Measurements from ENCODE around the gene KXD1. TPM values are rescaled to one million over a fixed set of nuclear protein-coding genes. Genes with fewer than 3 reads are reported as not detected.

KXD1 gene
- total RNA-seq, 1 experiment from 2014 or later: 138 TPM

DNA sequence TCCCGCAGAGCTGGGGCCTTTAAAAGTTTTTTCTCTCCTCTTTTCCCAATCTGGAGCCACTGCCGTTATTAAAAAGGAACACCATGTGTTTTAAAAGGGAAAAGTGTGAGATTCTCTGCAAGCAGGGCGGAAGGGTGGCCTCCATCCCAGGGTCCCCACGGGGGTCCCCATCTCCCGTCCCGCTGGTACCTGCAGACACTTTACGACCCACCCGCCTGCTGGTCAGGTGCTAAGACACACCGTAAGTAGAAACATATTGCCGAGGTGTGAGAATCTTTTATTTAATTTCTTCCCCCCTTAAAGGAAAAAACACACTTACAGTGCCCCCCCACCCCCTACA lies 47.1 kb downstream of the KXD1 start:
- peaks cover 86% of the 10 kb centered on the region for H3K27me3 Mint-ChIP-seq (ENCODE audit: low read depth)
- H3K27ac ChIP-seq (ENCODE audit: insufficient read length, low read depth, low read length): no peak overlapping the region
- TF ChIP-seq, protein P1, sequence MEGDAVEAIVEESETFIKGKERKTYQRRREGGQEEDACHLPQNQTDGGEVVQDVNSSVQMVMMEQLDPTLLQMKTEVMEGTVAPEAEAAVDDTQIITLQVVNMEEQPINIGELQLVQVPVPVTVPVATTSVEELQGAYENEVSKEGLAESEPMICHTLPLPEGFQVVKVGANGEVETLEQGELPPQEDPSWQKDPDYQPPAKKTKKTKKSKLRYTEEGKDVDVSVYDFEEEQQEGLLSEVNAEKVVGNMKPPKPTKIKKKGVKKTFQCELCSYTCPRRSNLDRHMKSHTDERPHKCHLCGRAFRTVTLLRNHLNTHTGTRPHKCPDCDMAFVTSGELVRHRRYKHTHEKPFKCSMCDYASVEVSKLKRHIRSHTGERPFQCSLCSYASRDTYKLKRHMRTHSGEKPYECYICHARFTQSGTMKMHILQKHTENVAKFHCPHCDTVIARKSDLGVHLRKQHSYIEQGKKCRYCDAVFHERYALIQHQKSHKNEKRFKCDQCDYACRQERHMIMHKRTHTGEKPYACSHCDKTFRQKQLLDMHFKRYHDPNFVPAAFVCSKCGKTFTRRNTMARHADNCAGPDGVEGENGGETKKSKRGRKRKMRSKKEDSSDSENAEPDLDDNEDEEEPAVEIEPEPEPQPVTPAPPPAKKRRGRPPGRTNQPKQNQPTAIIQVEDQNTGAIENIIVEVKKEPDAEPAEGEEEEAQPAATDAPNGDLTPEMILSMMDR (conservative IDR thresholded peaks at IDR 0.05): no peak

More for the DNA sequence above, 47.1 kb downstream of the KXD1 start:
- Mint-ChIP-seq H3K9me3 (no peaks in the 10 kb centered on the region; a peak in 1 of 5 replicates), H3K4me3 (peak overlapping the region in 1 of 2 experiments; percentile 75; a peak in 1 of 5 replicates), H3K27ac (no peak overlapping the region; a peak in 1 of 7 replicates), H3K36me3 (ENCODE audit: insufficient read depth in 1 of 3, low read depth in 3 of 3) (peaks cover 0 to 6% (median 0%) of the 10 kb centered on the region in 3 experiments; a peak in 2 of 7 replicates), H3K4me1 (peaks cover 28 to 39% of the 10 kb centered on the region in 2 experiments)
- H3K4ac ChIP-seq (ENCODE audit: low read depth, low read length): no peak overlapping the region
- no peak overlapping the region for H3K9ac ChIP-seq (ENCODE audit: extremely low read depth, insufficient read length, low read length)
- peaks cover 5% of the 10 kb centered on the region; the same call in 1 of the 2 replicates for H3K4me1 ChIP-seq (ENCODE audit: insufficient read depth, low read length)
- no peak overlapping the region for H4K5ac ChIP-seq (ENCODE audit: insufficient read length, low read depth, low read length)
- no peak overlapping the region for H2BK12ac ChIP-seq (ENCODE audit: insufficient read length, low read depth, low read length)
- no peak overlapping the region for H3K4me2 ChIP-seq (ENCODE audit: insufficient read depth, insufficient read length, low read length)
- no peak overlapping the region for H2BK15ac ChIP-seq (ENCODE audit: low read depth, low read length)
- no peaks in the 10 kb centered on the region for H3K79me2 ChIP-seq (ENCODE audit: insufficient read depth, low read length)
- no peak overlapping the region for H2BK120ac ChIP-seq (ENCODE audit: low read depth, low read length, poor library complexity, severe bottlenecking)
- H3T11ph ChIP-seq (ENCODE audit: low read length): no peak overlapping the region
- no CpG with 5 or more reads among the region's 10 CpGs for WGBS (ENCODE audit: extremely low coverage, insufficient read length, low lambda C conversion rate)
- no peak overlapping the region for H3K56ac ChIP-seq (ENCODE audit: insufficient read length, low read depth, low read length)
- no peaks in the 10 kb centered on the region for H3K9me3 ChIP-seq (ENCODE audit: control insufficient read depth, low read depth, low read length)
- no peak overlapping the region for H2BK20ac ChIP-seq (ENCODE audit: low read depth, low read length, poor library complexity, severe bottlenecking)
- no peak overlapping the region for H3K14ac ChIP-seq (ENCODE audit: insufficient read depth, low read length)
- H3K18ac ChIP-seq (ENCODE audit: insufficient read length, low read depth, low read length): no peak overlapping the region
- peaks cover 60% of the 10 kb centered on the region for H3K27me3 ChIP-seq (ENCODE audit: insufficient read depth, low read length)
- no peak overlapping the region for H3K23ac ChIP-seq (ENCODE audit: insufficient read length, low read depth, low read length)
- no peak overlapping the region for H2AFZ ChIP-seq (ENCODE audit: low read length)
- H2BK5ac ChIP-seq (ENCODE audit: insufficient read length, low read length): no peak overlapping the region
- no peak overlapping the region for H4K91ac ChIP-seq (ENCODE audit: insufficient read length, low read depth, low read length)
- H2AK5ac ChIP-seq (ENCODE audit: insufficient read length, low read length): no peak overlapping the region
- H4K8ac ChIP-seq (replicated peaks; ENCODE audit: insufficient read length, low read depth, low read length): no peak overlapping the region
- peaks cover 3% of the 10 kb centered on the region for H3K23me2 ChIP-seq (ENCODE audit: insufficient read length, low read depth, low read length, poor library complexity, severe bottlenecking)
- no peak for DNase-seq
- H3K79me1 ChIP-seq (ENCODE audit: insufficient read depth, low read depth, low read length, poor library complexity, severe bottlenecking): no peaks in the 10 kb centered on the region
- no peaks in the 10 kb centered on the region for H4K20me1 ChIP-seq (ENCODE audit: control insufficient read depth, insufficient read depth, insufficient read length)
